MM.1S (cell line): ENCODE measurements around the gene ALG11.

ENCODE experiments used
- DNase-seq: peaks from one replicate; pipeline ENCODE4 v3.0.0-alpha.2; 2015
- H2AFZ ChIP-seq: fragments of 300-600 bp; sonication (generic); 2 replicates; pipeline ENCODE4 v1.6.0; 2016; ENCODE audit warnings: antibody characterized with exemption, low read length
- H3F3A ChIP-seq: fragments of 300-600 bp; sonication (generic); 2 replicates; pipeline ENCODE4 v1.6.1; 2016; ENCODE audit warnings: mild to moderate bottlenecking, antibody characterized with exemption, low read length, moderate library complexity, mixed read lengths; ENCODE audit not compliant: insufficient read depth
- H3K27ac ChIP-seq: fragments of 300-600 bp; sonication (generic); 2 replicates; pipeline ENCODE4 v1.5.1; 2016; ENCODE audit warnings: mild to moderate bottlenecking, low read length
- H3K27me3 ChIP-seq: fragments of 300-600 bp; sonication (generic); replicated peaks from 2 replicates; pipeline ENCODE4 v1.6.0; 2016; ENCODE audit warnings: low read length; ENCODE audit not compliant: insufficient read depth
- H3K36me3 ChIP-seq: fragments of 300-600 bp; sonication (generic); replicated peaks from 2 replicates; pipeline ENCODE4 v1.6.1; 2016; ENCODE audit warnings: mild to moderate bottlenecking, low read length, mixed read lengths; ENCODE audit not compliant: insufficient read depth
- H3K4me1 ChIP-seq: fragments of 300-600 bp; sonication (generic); 2 replicates; pipeline ENCODE4 v1.6.1; 2016; ENCODE audit warnings: low read length, mixed read lengths
- H3K4me2 ChIP-seq: fragments of 300-600 bp; sonication (generic); 2 replicates; pipeline ENCODE4 v1.6.0; 2016; ENCODE audit warnings: low read depth, low read length
- H3K4me3 ChIP-seq: fragments of 300-600 bp; sonication (generic); 2 replicates; pipeline ENCODE4 v1.5.1; 2016; ENCODE audit warnings: low read length, mixed read lengths
- H3K79me2 ChIP-seq: fragments of 300-600 bp; sonication (generic); 2 replicates; pipeline ENCODE4 v1.6.1; 2016; ENCODE audit warnings: mixed run types, low read length, mixed read lengths
- H3K9ac ChIP-seq: fragments of 300-600 bp; sonication (generic); 2 replicates; pipeline ENCODE4 v1.6.1; 2016; ENCODE audit warnings: low read length, mixed read lengths
- H3K9me2 ChIP-seq: fragments of 300-600 bp; sonication (generic); replicated peaks from 2 replicates; pipeline ENCODE4 v1.6.1; 2016; ENCODE audit warnings: mild to moderate bottlenecking, low read length, mixed read lengths; ENCODE audit not compliant: insufficient read depth
- H3K9me3 ChIP-seq: fragments of 300-600 bp; sonication (generic); replicated peaks from 2 replicates; pipeline ENCODE4 v1.6.1; 2016; ENCODE audit warnings: mild to moderate bottlenecking, low read length, mixed read lengths; ENCODE audit not compliant: insufficient read depth
- H4K20me1 ChIP-seq: fragments of 300-600 bp; sonication (generic); 2 replicates; pipeline ENCODE4 v1.6.1; 2016; ENCODE audit warnings: mild to moderate bottlenecking, low read length, moderate library complexity, mixed read lengths; ENCODE audit not compliant: insufficient read depth
- EZH2 ChIP-seq: fragments of 300-600 bp; sonication (generic); optimal IDR thresholded peaks from 2 replicates; pipeline ENCODE3; 2017; ENCODE audit warnings: low read depth, mild to moderate bottlenecking, antibody characterized with exemption, low read length, mixed read lengths
- EZH2phosphoT487 ChIP-seq: fragments of 300-600 bp; sonication (generic); IDR thresholded peaks from 2 replicates; pipeline ENCODE4 v1.6.1; 2018; ENCODE audit warnings: antibody characterized with exemption, low read length
- TF ChIP-seq, protein P1 (sequence below): fragments of 300-600 bp; sonication (generic); IDR thresholded peaks from 2 replicates; pipeline ENCODE4 v1.5.1; 2016; ENCODE audit warnings: antibody characterized with exemption, low read length, mixed read lengths

ALG11 gene

DNA sequence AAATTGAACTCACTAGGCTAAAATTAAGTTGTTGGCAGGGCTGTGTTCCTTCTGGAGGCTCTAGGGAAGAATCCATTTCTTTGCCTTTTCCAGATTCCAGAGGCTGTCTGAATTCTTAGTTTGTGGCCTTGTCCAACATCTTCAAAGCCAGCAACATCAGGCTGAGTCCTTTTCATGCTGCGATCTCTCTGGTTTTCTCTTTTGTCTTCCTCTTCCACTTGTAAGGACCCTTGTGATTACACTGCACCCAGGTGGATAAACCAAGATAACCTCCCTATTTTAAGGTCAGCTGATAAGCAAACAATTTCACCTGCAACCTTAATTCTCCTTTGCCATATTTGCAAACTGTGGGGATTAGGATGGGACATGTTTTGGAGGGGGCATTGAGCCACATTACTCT is 23.8 kb downstream of the ALG11 start:
- H3K9me2 ChIP-seq: no peaks in the 10 kb centered on the region
- no peaks in the 10 kb centered on the region for H3K79me2 ChIP-seq
- H3K36me3 ChIP-seq: no peaks in the 10 kb centered on the region
- no peak for DNase-seq
- H3K27me3 ChIP-seq: no peaks in the 10 kb centered on the region
- no peak overlapping the region for H3K4me2 ChIP-seq
- TF ChIP-seq, protein P1, sequence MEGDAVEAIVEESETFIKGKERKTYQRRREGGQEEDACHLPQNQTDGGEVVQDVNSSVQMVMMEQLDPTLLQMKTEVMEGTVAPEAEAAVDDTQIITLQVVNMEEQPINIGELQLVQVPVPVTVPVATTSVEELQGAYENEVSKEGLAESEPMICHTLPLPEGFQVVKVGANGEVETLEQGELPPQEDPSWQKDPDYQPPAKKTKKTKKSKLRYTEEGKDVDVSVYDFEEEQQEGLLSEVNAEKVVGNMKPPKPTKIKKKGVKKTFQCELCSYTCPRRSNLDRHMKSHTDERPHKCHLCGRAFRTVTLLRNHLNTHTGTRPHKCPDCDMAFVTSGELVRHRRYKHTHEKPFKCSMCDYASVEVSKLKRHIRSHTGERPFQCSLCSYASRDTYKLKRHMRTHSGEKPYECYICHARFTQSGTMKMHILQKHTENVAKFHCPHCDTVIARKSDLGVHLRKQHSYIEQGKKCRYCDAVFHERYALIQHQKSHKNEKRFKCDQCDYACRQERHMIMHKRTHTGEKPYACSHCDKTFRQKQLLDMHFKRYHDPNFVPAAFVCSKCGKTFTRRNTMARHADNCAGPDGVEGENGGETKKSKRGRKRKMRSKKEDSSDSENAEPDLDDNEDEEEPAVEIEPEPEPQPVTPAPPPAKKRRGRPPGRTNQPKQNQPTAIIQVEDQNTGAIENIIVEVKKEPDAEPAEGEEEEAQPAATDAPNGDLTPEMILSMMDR: no peak
- H3K4me3 ChIP-seq: no peak overlapping the region
- no peaks in the 10 kb centered on the region for H4K20me1 ChIP-seq
- no peaks in the 10 kb centered on the region for H3K9me3 ChIP-seq
- no peak overlapping the region for H3K27ac ChIP-seq
- H3K4me1 ChIP-seq: no peaks in the 10 kb centered on the region
- H3K9ac ChIP-seq: no peak overlapping the region
- no peaks in the 10 kb centered on the region for H3F3A ChIP-seq
- H2AFZ ChIP-seq: no peak overlapping the region

DNA sequence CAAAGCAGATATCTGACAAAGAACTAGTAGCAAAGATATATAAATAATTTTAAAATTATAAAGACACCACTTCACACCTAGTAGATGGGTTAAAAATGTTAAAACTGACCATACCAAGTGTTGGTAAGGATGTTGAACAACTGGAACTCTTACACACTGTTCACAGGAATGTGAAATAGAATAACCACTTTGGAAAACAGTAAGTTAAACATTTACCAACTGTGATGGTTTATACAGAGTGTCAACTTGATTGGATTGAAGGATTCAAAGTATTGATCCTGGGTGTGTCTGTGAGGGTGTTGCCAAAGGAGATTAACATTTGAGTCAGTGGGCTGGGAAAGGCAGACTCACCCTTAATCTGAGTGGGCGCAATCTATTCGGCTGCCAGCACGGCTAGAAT is 31.5 kb downstream of the ALG11 start:
- Histone ChIP-seq H3K36me3 (no peaks in the 10 kb centered on the region), H4K20me1 (no peaks in the 10 kb centered on the region), H3K79me2 (no peaks in the 10 kb centered on the region), H3F3A (no peaks in the 10 kb centered on the region), H3K4me2 (no peak overlapping the region), H3K4me1 (no peaks in the 10 kb centered on the region), H3K27me3 (no peaks in the 10 kb centered on the region), H3K9me3 (no peaks in the 10 kb centered on the region), H2AFZ (no peak overlapping the region), H3K9me2 (no peaks in the 10 kb centered on the region), H3K4me3 (no peak overlapping the region), H3K27ac (no peak overlapping the region), H3K9ac (no peak overlapping the region)
- TF ChIP-seq EZH2phosphoT487 (no peak), EZH2 (no peak)
- TF ChIP-seq, protein P1: no peak
- DNase-seq: no peak

- no peaks in the 10 kb centered on the region for H3K9me3 ChIP-seq
- no peaks in the 10 kb centered on the region for H3K27me3 ChIP-seq
- H3F3A ChIP-seq: no peaks in the 10 kb centered on the region
- no peak overlapping the region for H3K27ac ChIP-seq
- no peaks in the 10 kb centered on the region for H3K9me2 ChIP-seq
- H3K36me3 ChIP-seq: no peaks in the 10 kb centered on the region
- H3K4me2 ChIP-seq: no peak overlapping the region
- H3K79me2 ChIP-seq: no peaks in the 10 kb centered on the region
- H4K20me1 ChIP-seq: no peaks in the 10 kb centered on the region
- H3K4me3 ChIP-seq: no peak overlapping the region
- TF ChIP-seq, protein P1: no peak
- TF ChIP-seq EZH2: no peak
- no peak for TF ChIP-seq EZH2phosphoT487
- DNase-seq: no peak
- H2AFZ ChIP-seq: no peak overlapping the region
- H3K4me1 ChIP-seq: no peaks in the 10 kb centered on the region
- H3K9ac ChIP-seq: no peak overlapping the region
Measured at GRCh38 chr13:52047463-52047862, 35.3 kb downstream of the ALG11 start.
